Activated T-cell treated with anti-CD3 and anti-CD28 coated beads, Interleukin-2, amount 50 U/mL, for 4 hours (primary cell): ENCODE measurements around the gene KCNMB2. TPM values are rescaled to one million over a fixed set of nuclear protein-coding genes. Genes with fewer than 3 reads are reported as not detected.
"Not testable (repeated sequence)": the region's sequence is repeated elsewhere in the genome, so short reads cannot be mapped to it uniquely, and the experiment has no call there.

Experiments
- ATAC-seq, 2 donors: fragments of 200-7000 bp; cut with Tn5 transposase; one replicate each; pipeline ENCODE4 v1.10.0; 2021
- DNase-seq: peaks from one replicate; pipeline ENCODE4 v3.0.0-alpha.2; 2020
- H3K27me3 Mint-ChIP-seq: one replicate; pipeline ENCODE4 v1.8.0; 2021; ENCODE audit warnings: low read depth, mixed read lengths
- H3K36me3 Mint-ChIP-seq: one replicate; pipeline ENCODE4 v1.8.0; 2022; ENCODE audit warnings: mixed read lengths; ENCODE audit not compliant: insufficient read depth
- H3K4me1 Mint-ChIP-seq: one replicate; pipeline ENCODE4 v1.8.0; 2021; ENCODE audit warnings: low read depth, mixed read lengths
- H3K4me3 Mint-ChIP-seq: one replicate; pipeline ENCODE4 v1.8.0; 2021; ENCODE audit warnings: mild to moderate bottlenecking, moderate library complexity, mixed read lengths
- H3K9me3 Mint-ChIP-seq: one replicate; pipeline ENCODE4 v1.8.0; 2021; ENCODE audit warnings: mixed read lengths
- total RNA-seq, 3 donors: library from RNA; stranded (reverse); gene quantifications; one replicate each; pipeline ENCODE4 v1.2.1, GENCODE V29; 2021

KCNMB2 gene
- total RNA-seq, 3 donors from 2014 or later: not detected

DNA sequence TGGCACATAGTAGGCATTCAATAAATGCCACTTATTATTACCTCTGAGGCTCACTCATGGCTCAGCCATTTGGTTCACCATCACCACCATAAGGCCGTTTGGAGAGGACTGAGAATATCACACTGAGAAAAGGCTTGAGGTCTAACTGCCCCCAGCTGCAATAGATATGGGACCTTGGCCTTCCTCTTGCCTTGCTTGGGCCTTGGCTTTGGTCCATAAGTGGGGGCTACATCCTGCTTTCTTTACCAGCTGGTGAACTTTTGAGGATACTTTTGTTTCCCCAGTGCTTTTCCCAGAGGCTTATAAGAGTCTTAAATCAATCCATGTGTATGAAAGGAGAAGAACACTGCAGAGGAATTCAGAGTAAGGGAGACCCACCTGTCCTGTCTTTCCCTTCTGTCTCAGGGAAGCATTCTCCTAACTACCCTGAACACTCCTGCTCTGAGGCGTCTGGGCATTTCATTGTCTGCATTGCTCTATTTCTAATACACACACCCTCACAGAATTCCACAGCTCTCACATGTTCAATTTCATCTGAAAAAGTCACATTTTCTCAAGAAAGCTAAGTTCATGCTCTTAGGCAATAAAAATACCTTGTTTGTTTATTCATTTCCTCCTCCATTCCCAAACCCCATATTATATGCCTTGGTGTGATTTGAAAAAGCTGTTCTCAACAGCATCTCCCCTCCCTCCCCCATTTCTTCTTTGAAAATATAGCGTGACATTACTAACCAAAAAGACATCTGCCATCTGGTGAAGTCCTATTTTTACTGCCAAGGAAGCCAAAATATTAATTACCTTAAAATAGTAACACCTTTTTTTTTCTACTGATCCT, 22.5 kb upstream of the KCNMB2 start:
- Mint-ChIP-seq H3K36me3 (no peaks in the 10 kb centered on the region), H3K4me3 (no peak overlapping the region), H3K4me1 (no peaks in the 10 kb centered on the region), H3K9me3 (no peaks in the 10 kb centered on the region), H3K27me3 (no peaks in the 10 kb centered on the region)
- no peak for DNase-seq
- ATAC-seq: no peak

DNA sequence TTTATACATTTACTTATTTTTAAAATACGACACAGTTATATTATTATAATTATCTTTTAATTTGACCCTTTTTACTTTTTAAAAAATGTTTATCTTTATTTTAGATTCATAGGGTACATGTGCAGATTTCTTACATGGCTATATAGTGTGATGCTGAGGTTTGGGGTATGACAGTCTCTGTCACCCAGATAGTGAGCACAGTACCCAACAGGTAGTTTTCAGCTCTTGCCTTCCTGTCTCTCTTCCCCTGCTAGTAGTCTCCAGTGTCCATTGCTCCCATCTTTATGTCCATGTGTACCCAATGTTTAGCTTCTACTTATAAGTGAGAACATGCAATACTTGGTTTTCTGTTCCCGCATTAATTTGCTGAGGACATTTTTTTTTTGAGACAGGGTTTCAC, 21.8 kb upstream of the KCNMB2 start:
- H3K4me3 Mint-ChIP-seq: no peak overlapping the region
- DNase-seq (no peak), ATAC-seq (no peak)
- H3K36me3 Mint-ChIP-seq: no peaks in the 10 kb centered on the region
- no peaks in the 10 kb centered on the region for H3K9me3 Mint-ChIP-seq
- H3K4me1 Mint-ChIP-seq: no peaks in the 10 kb centered on the region
- H3K27me3 Mint-ChIP-seq: no peaks in the 10 kb centered on the region

DNA sequence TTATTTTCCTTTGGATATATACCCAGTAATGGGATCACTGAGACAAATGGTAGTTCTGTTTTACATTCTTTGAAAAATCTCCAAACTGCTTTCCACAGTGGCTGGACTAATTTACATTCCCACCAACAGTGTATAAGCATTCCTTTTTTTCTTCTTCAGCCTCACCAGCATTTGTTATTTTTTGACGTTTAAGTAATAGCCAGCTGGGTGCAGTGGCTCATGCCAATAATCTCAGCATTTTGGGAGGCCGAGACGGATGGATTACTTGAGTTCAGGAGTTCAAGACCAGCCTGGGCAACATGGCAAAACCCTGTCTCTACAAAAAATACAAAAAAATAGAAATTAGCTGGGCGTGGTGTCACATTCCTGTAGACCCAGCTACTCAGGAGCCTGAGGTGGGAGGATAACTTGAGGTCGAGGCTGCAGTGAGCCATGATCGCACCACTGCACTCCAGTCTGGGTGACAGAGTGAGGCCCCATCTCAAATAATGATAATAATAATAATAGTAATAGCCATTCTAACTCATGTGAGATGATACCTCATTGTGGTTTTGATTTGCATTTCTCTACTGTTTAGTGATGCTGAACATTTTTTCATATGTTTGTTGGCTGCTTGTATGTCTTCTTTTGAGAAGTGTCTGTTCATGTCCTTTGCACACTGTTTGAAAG, 21.0 kb upstream of the KCNMB2 start:
- H3K4me1 Mint-ChIP-seq, H3K4me3 Mint-ChIP-seq, H3K27me3 Mint-ChIP-seq, H3K36me3 Mint-ChIP-seq, DNase-seq, ATAC-seq, H3K9me3 Mint-ChIP-seq: not testable (repeated sequence)

DNA sequence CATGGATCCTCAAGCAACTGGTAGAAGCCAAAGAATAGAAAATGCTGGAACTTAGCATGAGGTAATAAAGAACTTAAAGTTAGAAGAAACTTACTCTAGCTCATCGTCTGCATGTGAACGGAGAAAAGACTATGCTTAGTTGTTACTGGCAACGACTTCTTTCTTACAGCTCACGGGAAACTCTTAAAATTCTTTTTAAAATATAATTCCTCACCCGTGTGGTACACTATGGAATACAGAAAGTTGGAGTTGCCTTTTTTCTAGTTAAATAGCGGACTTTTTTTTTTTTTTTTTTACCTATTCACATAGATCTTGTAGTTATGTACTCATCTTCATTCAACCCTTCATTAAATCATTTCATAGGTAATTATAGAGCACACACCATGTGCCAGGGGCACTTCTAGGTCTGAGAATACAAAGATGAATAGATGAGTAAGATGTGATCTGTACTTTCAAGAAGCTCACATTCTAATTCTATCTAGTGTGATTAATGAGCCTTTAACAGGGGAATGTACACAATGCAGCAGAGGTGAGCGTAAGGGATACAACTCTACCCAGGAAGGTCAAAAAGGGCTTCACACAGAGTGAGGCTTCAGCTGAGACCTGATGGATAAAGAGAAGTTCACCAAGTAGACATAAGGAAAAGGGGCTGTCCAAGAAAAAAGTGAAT, 18.4 kb upstream of the KCNMB2 start:
- DNase-seq (no peak), ATAC-seq (no peak)
- H3K9me3 Mint-ChIP-seq: no peaks in the 10 kb centered on the region
- H3K4me3 Mint-ChIP-seq: no peak overlapping the region
- H3K36me3 Mint-ChIP-seq: no peaks in the 10 kb centered on the region
- no peaks in the 10 kb centered on the region for H3K4me1 Mint-ChIP-seq
- no peaks in the 10 kb centered on the region for H3K27me3 Mint-ChIP-seq

DNA sequence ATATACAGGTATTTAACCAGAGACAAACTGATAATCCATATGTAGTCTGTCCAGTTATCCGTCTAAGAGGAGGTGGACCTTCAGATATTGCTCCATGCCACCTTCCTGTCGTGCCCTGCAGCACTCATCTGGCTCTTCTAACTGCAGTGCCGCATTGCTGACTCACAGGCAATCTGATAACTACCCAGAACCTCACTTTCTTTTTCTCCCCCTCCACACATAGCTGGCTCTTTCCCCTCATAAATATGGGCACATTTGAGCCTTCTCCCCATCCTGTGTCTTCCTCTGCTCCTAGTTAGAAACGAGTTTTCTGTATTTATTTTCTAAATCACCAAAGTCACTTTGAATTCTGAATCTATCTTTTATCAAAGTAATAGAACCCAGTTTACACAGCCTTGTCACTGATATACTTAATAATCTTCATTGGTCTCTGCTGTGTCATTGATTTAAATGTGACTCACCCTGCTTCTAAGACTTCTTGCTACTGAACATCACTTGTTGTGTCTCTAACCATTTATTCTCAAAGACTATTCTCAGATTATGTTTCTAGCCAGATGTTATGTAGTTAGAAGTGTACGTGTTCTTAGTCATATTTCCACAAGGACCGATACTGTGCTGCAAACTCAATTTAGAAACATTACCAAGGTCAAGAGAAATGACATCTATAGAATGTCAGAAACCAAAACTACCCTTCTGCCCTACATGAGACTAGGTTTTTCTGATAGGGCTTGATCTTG, 17.4 kb upstream of the KCNMB2 start:
- no peaks in the 10 kb centered on the region for H3K4me1 Mint-ChIP-seq
- no peaks in the 10 kb centered on the region for H3K27me3 Mint-ChIP-seq
- H3K36me3 Mint-ChIP-seq: no peaks in the 10 kb centered on the region
- DNase-seq (no peak), ATAC-seq (no peak)
- no peaks in the 10 kb centered on the region for H3K9me3 Mint-ChIP-seq
- no peak overlapping the region for H3K4me3 Mint-ChIP-seq

DNA sequence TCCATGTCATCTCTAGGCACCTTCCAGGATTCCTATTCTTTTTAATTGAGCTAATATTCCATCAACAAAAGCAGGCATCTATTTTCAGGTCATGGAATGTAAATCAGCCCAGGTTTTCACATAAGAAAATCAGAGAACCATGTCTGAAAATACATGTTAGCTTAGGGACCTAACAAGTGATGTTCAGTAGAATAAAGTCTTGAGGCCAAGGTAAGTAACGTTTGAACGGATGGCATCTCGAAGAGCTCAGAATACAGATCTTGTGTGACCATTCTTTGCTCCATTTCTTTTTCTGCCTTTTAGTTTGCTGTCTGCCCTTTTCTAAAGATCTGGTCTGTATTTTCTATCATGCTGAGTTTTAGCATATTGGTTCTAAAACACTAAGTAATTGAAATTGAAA, 16.5 kb upstream of the KCNMB2 start:
- H3K36me3 Mint-ChIP-seq: no peaks in the 10 kb centered on the region
- no peaks in the 10 kb centered on the region for H3K4me1 Mint-ChIP-seq
- no peak overlapping the region for H3K4me3 Mint-ChIP-seq
- DNase-seq (no peak), ATAC-seq (no peak)
- H3K9me3 Mint-ChIP-seq: no peaks in the 10 kb centered on the region
- H3K27me3 Mint-ChIP-seq: no peaks in the 10 kb centered on the region

DNA sequence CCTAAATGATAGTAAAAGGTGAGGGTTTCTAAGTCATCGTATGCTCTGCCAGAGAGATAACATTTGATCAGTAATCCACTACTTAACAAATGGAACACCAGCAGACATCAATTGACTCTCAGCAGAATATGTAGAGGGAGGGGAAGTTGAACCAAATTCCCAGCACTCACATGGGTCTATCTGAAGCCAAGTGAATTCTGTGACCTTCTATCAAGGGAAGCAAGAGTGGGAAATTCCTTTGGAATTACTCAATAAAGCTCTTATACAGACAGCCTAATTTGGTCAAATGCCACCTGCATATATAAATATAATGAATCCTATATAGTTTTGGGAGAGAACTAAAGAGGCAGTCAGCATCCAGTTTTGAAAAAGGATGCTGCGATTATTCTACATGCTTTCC, 15.8 kb upstream of the KCNMB2 start:
- no peak overlapping the region for H3K4me3 Mint-ChIP-seq
- ATAC-seq (no peak), DNase-seq (no peak)
- no peaks in the 10 kb centered on the region for H3K4me1 Mint-ChIP-seq
- H3K9me3 Mint-ChIP-seq: no peaks in the 10 kb centered on the region
- H3K36me3 Mint-ChIP-seq: no peaks in the 10 kb centered on the region
- H3K27me3 Mint-ChIP-seq: no peaks in the 10 kb centered on the region

DNA sequence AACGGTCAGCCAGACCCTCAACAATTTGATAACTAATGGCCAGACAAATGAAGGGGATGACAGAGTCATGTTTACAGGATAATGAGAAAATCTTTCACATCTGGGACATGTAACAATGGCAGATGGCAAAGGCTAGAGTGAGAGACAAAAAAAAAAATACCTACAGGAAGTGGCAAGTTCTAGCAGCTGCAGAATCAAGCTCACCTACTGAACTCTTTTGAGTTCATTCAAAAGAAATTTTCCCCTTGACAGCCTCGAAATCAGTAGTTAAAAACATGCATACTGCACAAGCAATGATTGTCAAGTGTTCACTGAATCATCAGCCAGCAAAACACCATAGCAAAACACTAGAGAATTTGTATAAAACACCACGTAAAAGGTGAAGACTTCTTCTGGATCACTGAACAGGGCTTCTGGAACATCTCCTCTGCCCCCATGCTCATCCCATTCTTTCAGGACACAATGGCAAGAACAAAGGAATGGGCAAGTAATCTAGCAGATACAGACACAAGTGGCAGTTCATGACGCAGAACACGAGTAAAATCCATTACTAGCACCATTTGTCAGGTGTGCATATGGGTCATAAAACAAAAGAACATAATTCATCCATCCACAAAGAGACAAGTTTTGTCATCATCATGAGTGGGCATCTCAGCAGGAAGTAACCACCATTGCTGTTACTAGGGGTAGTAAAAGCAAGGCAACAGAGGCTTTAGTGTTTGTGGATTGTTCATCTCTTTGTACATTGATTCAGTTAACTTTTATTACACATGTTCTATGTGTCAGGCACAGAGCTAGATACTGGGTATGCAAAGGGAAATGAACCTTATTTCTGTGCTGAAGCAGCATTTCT, 13.8 kb upstream of the KCNMB2 start:
- peaks cover 4% of the 10 kb centered on the region for H3K9me3 Mint-ChIP-seq
- DNase-seq: no peak

DNA sequence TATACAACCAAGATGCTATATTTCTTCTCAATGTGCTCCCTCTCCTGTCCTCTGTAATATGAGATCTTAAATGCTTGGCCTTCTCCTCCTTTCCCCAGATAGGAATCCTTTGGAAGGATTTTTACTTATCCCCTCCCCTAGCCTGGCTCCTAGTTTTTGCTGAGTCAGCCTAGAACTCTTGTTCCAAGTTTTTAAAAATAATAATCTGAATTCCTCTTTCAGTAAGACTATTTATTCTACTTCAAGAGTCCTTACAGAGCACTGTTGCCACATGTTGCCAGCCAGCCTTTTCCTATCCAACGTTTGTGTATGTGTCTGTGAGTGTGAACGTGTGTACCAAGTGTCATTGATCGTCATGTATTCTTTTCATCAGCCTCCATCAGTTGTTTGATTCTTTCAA, 11.0 kb upstream of the KCNMB2 start:
- no peak for ATAC-seq
- Mint-ChIP-seq H3K4me1 (no peaks in the 10 kb centered on the region), H3K9me3 (peaks cover 4% of the 10 kb centered on the region), H3K27me3 (no peaks in the 10 kb centered on the region), H3K4me3 (no peak overlapping the region), H3K36me3 (no peaks in the 10 kb centered on the region)
- DNase-seq: no peak

More for the DNA sequence above, 13.8 kb upstream of the KCNMB2 start:
- H3K27me3 Mint-ChIP-seq: no peaks in the 10 kb centered on the region
- H3K4me1 Mint-ChIP-seq: no peaks in the 10 kb centered on the region
- no peak for ATAC-seq
- H3K4me3 Mint-ChIP-seq: no peak overlapping the region
- no peaks in the 10 kb centered on the region for H3K36me3 Mint-ChIP-seq

DNA sequence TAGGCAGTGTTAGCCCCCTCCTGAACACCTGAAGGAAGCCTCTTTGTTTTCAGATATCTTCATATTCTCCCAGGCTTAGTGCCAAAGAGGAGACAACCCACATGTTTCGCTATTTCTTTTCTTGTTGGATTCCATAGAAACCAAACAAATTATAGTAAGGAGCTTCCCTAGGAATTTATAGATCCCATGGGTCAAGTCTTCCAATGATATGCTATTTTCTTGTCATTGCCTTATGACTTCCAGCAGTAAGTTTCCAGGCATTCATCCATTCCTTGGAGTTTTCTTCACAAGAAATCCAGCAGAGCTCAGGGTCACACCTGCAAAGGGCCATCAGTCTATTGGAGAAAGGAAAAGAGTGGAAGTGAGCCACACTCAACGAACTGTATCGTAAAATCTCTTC, 9.9 kb upstream of the KCNMB2 start:
- H3K9me3 Mint-ChIP-seq: peaks cover 9% of the 10 kb centered on the region
- no peaks in the 10 kb centered on the region for H3K36me3 Mint-ChIP-seq
- H3K4me3 Mint-ChIP-seq: no peak overlapping the region
- no peaks in the 10 kb centered on the region for H3K4me1 Mint-ChIP-seq
- H3K27me3 Mint-ChIP-seq: no peaks in the 10 kb centered on the region
- DNase-seq (no peak), ATAC-seq (no peak)

DNA sequence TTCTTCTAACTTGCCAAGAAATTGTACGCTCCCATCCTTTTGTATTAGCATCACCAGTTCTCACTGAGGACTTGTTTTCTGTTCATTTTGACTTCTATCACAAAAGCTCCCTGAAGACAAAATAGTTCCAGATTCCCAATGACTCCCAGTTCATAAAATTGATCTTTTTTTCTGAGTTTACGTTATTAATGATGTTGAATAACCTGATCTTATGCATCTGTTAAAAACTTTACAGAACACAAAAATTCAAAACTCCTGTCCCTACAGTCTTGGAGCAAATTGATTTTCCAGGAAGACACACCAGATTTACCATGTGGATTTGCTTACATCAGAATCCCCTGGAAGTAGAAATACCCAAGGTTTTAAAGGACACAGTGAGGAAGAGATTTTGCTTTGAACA, 8.3 kb upstream of the KCNMB2 start:
- H3K9me3 Mint-ChIP-seq: peaks cover 12% of the 10 kb centered on the region
- DNase-seq (no peak), ATAC-seq (no peak)
- no peak overlapping the region for H3K4me3 Mint-ChIP-seq
- no peaks in the 10 kb centered on the region for H3K4me1 Mint-ChIP-seq
- H3K27me3 Mint-ChIP-seq: peaks cover 6% of the 10 kb centered on the region
- H3K36me3 Mint-ChIP-seq: peaks cover 1% of the 10 kb centered on the region

DNA sequence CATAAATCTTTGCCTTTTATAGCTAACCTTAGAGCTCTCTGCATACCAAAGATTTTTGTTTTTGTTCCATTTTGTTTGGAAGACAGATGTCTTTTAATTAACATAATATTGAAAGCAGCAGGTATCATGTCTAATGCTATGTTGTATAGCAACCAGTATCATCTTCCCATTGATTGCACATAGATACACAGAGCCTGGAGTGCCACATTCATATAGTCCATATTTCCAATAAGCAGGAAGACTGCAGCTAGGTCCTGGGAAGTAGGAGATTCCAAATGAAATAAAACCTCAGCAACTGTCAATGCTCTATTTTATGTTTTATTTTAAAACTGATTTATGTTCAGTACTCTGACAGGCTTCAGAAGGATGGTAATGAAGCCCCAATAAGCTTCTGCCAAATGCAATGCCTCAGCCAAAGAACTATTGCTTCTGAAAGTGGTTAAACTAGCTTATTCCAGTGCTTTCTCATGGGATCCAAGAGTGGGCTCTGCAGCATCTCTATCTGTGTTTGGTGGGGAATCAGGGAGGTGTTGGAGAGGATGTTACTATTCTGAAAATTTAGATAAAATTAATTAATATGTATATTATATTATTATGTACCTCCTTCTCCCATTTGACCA, 6.5 kb upstream of the KCNMB2 start:
- Mint-ChIP-seq H3K36me3 (peaks cover 1% of the 10 kb centered on the region), H3K9me3 (peaks cover 12% of the 10 kb centered on the region), H3K4me3 (no peak overlapping the region), H3K27me3 (peaks cover 6% of the 10 kb centered on the region), H3K4me1 (no peaks in the 10 kb centered on the region)
- ATAC-seq (no peak), DNase-seq (no peak)

DNA sequence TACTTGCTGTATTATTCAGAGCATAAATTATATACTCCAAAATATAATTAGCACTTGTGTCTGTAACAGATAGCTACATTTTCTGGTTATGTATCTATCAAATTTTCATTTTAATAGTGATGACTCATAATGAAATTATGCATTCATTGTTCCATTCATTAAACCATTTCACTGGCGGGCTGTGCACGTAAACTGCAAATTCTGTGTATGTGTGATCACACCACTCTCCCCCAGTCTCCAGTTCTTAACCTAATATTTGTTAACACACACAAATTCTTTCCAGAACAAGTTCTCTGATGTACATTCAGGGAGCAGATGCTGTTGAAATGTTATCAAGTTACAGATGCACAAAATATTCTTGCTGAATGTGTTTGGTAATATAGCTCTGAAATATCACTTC, 3.8 kb upstream of the KCNMB2 start:
- peaks cover 9% of the 10 kb centered on the region for H3K4me1 Mint-ChIP-seq
- H3K27me3 Mint-ChIP-seq: peaks cover 24% of the 10 kb centered on the region
- H3K4me3 Mint-ChIP-seq: no peak overlapping the region

More for the DNA sequence above, 3.8 kb upstream of the KCNMB2 start:
- Mint-ChIP-seq H3K9me3 (peaks cover 8% of the 10 kb centered on the region), H3K36me3 (peaks cover 1% of the 10 kb centered on the region)
- ATAC-seq: no peak
- DNase-seq: no peak
